GM23338 (cell line): ENCODE measurements around the gene SLX4IP.

Experiments
- CTCF ChIP-seq, 2 experiments: fragments of 200-600 bp in 1 of 2; sonication (generic) in 1 of 2; conservative IDR thresholded peaks; 2 replicates each; pipeline versions ENCODE4 v1.5.1 to v1.6.1; 2016 to 2017; ENCODE audit warnings: antibody characterized with exemption in 2 of 2, low read depth in 2 of 2, mild to moderate bottlenecking in 2 of 2, moderate library complexity in 1 of 2
- JUNB ChIP-seq: IDR thresholded peaks from one replicate; pipeline ENCODE4 v1.6.1; 2016; ENCODE audit warnings: antibody characterized with exemption; ENCODE audit not compliant: unreplicated experiment

GRCh38 chr20:10465135-10465534 lies 30.0 kb downstream of the SLX4IP start:
- no peak for TF ChIP-seq CTCF (conservative IDR thresholded peaks at IDR 0.05; ENCODE audit: low read depth in 2 of 2)
- no peak for TF ChIP-seq JUNB
